ENCODE data around the gene NKAIN2.

GRCh38 chr6:124074606-124075005 is 270.9 kb downstream of the NKAIN2 start:
- TF ChIP-seq CTCF (IDR thresholded peaks at IDR 0.05; ENCODE audit: low read length) (no peak), EZH2phosphoT487 (IDR thresholded peaks at IDR 0.05; ENCODE audit: low read length) (no peak), EZH2 (optimal IDR thresholded peaks at IDR 0.05; ENCODE audit: low read depth, low read length) (no peak)
